Caco-2 (cell line): ENCODE data around the gene C14orf132. TPM values are rescaled to one million over a fixed set of nuclear protein-coding genes. Genes with fewer than 3 reads are reported as not detected.

Source experiments
- BruUV-seq: library from RNA; stranded (reverse); fragments of 400-500 nt; replicated peaks from 2 replicates; lab custom pipeline; 2021; lab: Mats Ljungman, UMichigan
- CTCF ChIA-PET: fragments of 300-600 bp; sonication (Branson Sonifier 250); formaldehyde crosslinking; loops from one replicate; lab custom pipeline; 2022; ENCODE audit warnings: antibody characterized with exemption; lab: Charles Lee
- POLR2A ChIA-PET: fragments of 300-600 bp; sonication (Branson Sonifier 250); formaldehyde crosslinking; loops from one replicate; lab custom pipeline; 2022; ENCODE audit warnings: antibody characterized with exemption; lab: Charles Lee
- DNase-seq, 2 experiments: peaks; one replicate each; pipeline versions ENCODE4 v3.0.0 to v3.0.0-alpha.2; 2020 to 2022
- H3K27me3 ChIP-seq: replicated peaks from 2 replicates; pipeline ENCODE4 v1.6.0; 2011; ENCODE audit warnings: low read length; ENCODE audit not compliant: control insufficient read depth, insufficient read depth
- H3K36me3 ChIP-seq: 2 replicates; pipeline ENCODE4 v1.5.1; 2011; ENCODE audit warnings: low read length; ENCODE audit not compliant: control insufficient read depth, insufficient read depth
- H3K4me1 ChIP-seq: fragments of 250-450 bp; sonication (Bioruptor Pico); 2 replicates; pipeline ENCODE4 v1.5.1; 2020; ENCODE audit warnings: mild to moderate bottlenecking
- H3K4me3 ChIP-seq: 2 replicates; pipeline ENCODE4 v1.5.1; 2011; ENCODE audit warnings: low read depth, mild to moderate bottlenecking, control low read depth, low read length
- H3K9me3 ChIP-seq: fragments of 250-450 bp; sonication (Bioruptor Pico); 2 replicates; pipeline ENCODE4 v1.5.1; 2020; ENCODE audit warnings: mild to moderate bottlenecking, moderate library complexity
- H3K27ac Mint-ChIP-seq: one replicate; pipeline ENCODE4 v1.8.0; 2022; ENCODE audit warnings: mixed read lengths; ENCODE audit not compliant: unreplicated experiment
- H3K27me3 Mint-ChIP-seq: one replicate; pipeline ENCODE4 v1.8.0; 2022; ENCODE audit warnings: mixed read lengths; ENCODE audit not compliant: insufficient read depth, unreplicated experiment
- H3K36me3 Mint-ChIP-seq: one replicate; pipeline ENCODE4 v1.8.0; 2022; ENCODE audit warnings: mild to moderate bottlenecking, mixed read lengths; ENCODE audit not compliant: insufficient read depth, unreplicated experiment
- H3K4me1 Mint-ChIP-seq: one replicate; pipeline ENCODE4 v1.8.0; 2022; ENCODE audit warnings: low read depth, mixed read lengths; ENCODE audit not compliant: unreplicated experiment
- H3K4me3 Mint-ChIP-seq: one replicate; pipeline ENCODE4 v1.8.0; 2022; ENCODE audit warnings: mild to moderate bottlenecking, moderate library complexity, mixed read lengths; ENCODE audit not compliant: unreplicated experiment
- H3K9me3 Mint-ChIP-seq: one replicate; pipeline ENCODE4 v1.8.0; 2022; ENCODE audit warnings: mixed read lengths; ENCODE audit not compliant: unreplicated experiment
- intact Hi-C: fragments of 100-400 bp; cut with micrococcal nuclease; formaldehyde crosslinking; loops from one replicate; pipeline ENCODE4 v1.10.0; 2022; ENCODE audit not compliant: unreplicated experiment
- total RNA-seq: library from RNA; stranded (reverse); gene quantifications from 2 replicates; pipeline ENCODE4 v1.2.3, GENCODE V29; 2022
- TF ChIP-seq, protein P1 (sequence below), 2 experiments: fragments of 200-600 bp in 1 of 2; IDR thresholded peaks; 1 replicate in 1 of 2; 2 replicates in 1 of 2; pipeline versions ENCODE4 v1.5.1 to v1.8.0; 2011 to 2022; ENCODE audit warnings: antibody characterized with exemption in 1 of 2, control low read depth in 1 of 2, inconsistent platforms in 1 of 2, low read depth in 1 of 2, low read length in 1 of 2, mild to moderate bottlenecking in 1 of 2, moderate library complexity in 1 of 2; ENCODE audit not compliant: insufficient read depth in 1 of 2, severe bottlenecking in 1 of 2, unreplicated experiment in 1 of 2

C14orf132 gene
- total RNA-seq, 1 experiment from 2014 or later: 0.20 TPM

GRCh38 chr14:95998656-95999055 lies 40.5 kb upstream of the C14orf132 start:
- Mint-ChIP-seq H3K4me3 (no peak overlapping the region), H3K27me3 (peaks cover 3% of the 10 kb centered on the region), H3K27ac (no peak overlapping the region), H3K9me3 (no peaks in the 10 kb centered on the region), H3K36me3 (no peaks in the 10 kb centered on the region), H3K4me1 (no peaks in the 10 kb centered on the region)
- H3K27me3 ChIP-seq: no peaks in the 10 kb centered on the region
- DNase-seq: no peak
- H3K9me3 ChIP-seq: no peaks in the 10 kb centered on the region
- BruUV-seq: no TSS peak
- CTCF ChIA-PET: interaction anchor here (0.8 to 1.0 kb wide), 2 partner anchors 53 to 100 kb away, joined by 3 to 15 read pairs; no protein-coding TSS in a partner anchor
- H3K36me3 ChIP-seq: no peaks in the 10 kb centered on the region
- intact Hi-C loops: loop anchor here (1.0 to 10.0 kb wide), 3 partner anchors 54 to 554 kb away; no protein-coding TSS in a partner anchor
- TF ChIP-seq, protein P1, sequence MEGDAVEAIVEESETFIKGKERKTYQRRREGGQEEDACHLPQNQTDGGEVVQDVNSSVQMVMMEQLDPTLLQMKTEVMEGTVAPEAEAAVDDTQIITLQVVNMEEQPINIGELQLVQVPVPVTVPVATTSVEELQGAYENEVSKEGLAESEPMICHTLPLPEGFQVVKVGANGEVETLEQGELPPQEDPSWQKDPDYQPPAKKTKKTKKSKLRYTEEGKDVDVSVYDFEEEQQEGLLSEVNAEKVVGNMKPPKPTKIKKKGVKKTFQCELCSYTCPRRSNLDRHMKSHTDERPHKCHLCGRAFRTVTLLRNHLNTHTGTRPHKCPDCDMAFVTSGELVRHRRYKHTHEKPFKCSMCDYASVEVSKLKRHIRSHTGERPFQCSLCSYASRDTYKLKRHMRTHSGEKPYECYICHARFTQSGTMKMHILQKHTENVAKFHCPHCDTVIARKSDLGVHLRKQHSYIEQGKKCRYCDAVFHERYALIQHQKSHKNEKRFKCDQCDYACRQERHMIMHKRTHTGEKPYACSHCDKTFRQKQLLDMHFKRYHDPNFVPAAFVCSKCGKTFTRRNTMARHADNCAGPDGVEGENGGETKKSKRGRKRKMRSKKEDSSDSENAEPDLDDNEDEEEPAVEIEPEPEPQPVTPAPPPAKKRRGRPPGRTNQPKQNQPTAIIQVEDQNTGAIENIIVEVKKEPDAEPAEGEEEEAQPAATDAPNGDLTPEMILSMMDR (IDR thresholded peaks at IDR 0.05; ENCODE audit: insufficient read depth in 1 of 2, low read depth in 1 of 2, low read length in 1 of 2, severe bottlenecking in 1 of 2, unreplicated experiment in 1 of 2): peak in 1 of 2 experiments; percentile 11
- no peaks in the 10 kb centered on the region for H3K4me1 ChIP-seq
- no peak overlapping the region for H3K4me3 ChIP-seq
- POLR2A ChIA-PET: interaction anchor here (1.1 kb wide), 1 partner anchor 100 kb away, joined by 3 read pairs; no protein-coding TSS in a partner anchor

- Mint-ChIP-seq H3K27me3 (peaks cover 4% of the 10 kb centered on the region), H3K4me1 (no peaks in the 10 kb centered on the region), H3K36me3 (no peaks in the 10 kb centered on the region), H3K27ac (no peak overlapping the region), H3K4me3 (no peak overlapping the region), H3K9me3 (peaks cover 13% of the 10 kb centered on the region)
- TF ChIP-seq, protein P1 (IDR thresholded peaks at IDR 0.05; ENCODE audit: insufficient read depth in 1 of 2, low read depth in 1 of 2, low read length in 1 of 2, severe bottlenecking in 1 of 2, unreplicated experiment in 1 of 2): no peak
- Histone ChIP-seq H3K36me3 (no peaks in the 10 kb centered on the region), H3K4me3 (no peak overlapping the region), H3K27me3 (no peaks in the 10 kb centered on the region), H3K9me3 (no peaks in the 10 kb centered on the region), H3K4me1 (no peaks in the 10 kb centered on the region)
- DNase-seq: no peak
- ChIA-PET CTCF (interaction anchor here (0.6 to 1.2 kb wide), 2 partner anchors 44 to 96 kb away, joined by 4 to 8 read pairs; no protein-coding TSS in a partner anchor), POLR2A (no interaction called here)
- intact Hi-C loops: no loop called here
- BruUV-seq: no TSS peak
These were observed 37.2 kb upstream of the C14orf132 start for GRCh38 chr14:96001866-96002497.

GRCh38 chr14:96002498-96002884 lies 36.7 kb upstream of the C14orf132 start:
- Mint-ChIP-seq H3K36me3 (no peaks in the 10 kb centered on the region), H3K4me3 (no peak overlapping the region), H3K4me1 (no peaks in the 10 kb centered on the region), H3K27me3 (peaks cover 4% of the 10 kb centered on the region), H3K9me3 (peaks cover 13% of the 10 kb centered on the region), H3K27ac (no peak overlapping the region)
- intact Hi-C loops: no loop called here
- no TSS peak for BruUV-seq
- ChIA-PET POLR2A (no interaction called here), CTCF (interaction anchor here (1.2 kb wide), 1 partner anchor 96 kb away, joined by 4 read pairs; no protein-coding TSS in a partner anchor)
- no peak overlapping the region for H3K4me3 ChIP-seq
- no peak for DNase-seq
- H3K36me3 ChIP-seq: no peaks in the 10 kb centered on the region
- TF ChIP-seq, protein P1 (IDR thresholded peaks at IDR 0.05; ENCODE audit: insufficient read depth in 1 of 2, low read depth in 1 of 2, low read length in 1 of 2, severe bottlenecking in 1 of 2, unreplicated experiment in 1 of 2): no peak
- no peaks in the 10 kb centered on the region for H3K27me3 ChIP-seq
- H3K4me1 ChIP-seq: no peaks in the 10 kb centered on the region
- no peaks in the 10 kb centered on the region for H3K9me3 ChIP-seq
